GM18951 (cell line): Measurements from ENCODE around the gene DPP6.

Experiments
- POLR2A ChIP-seq: IDR thresholded peaks from 4 replicates; pipeline ENCODE4 v1.6.1; 2011; ENCODE audit warnings: mild to moderate bottlenecking; ENCODE audit not compliant: insufficient read length, insufficient read depth; ENCODE audit errors: extremely low read depth
- in situ Hi-C: fragments of 300-500 bp; cut with MboI; formaldehyde crosslinking; loops from one replicate; pipeline ENCODE4 v1.12.0; 2022; ENCODE audit warnings: low sequenced_read_pairs, mixed read lengths, inconsistent platforms; ENCODE audit not compliant: unreplicated experiment

The DPP6 gene

DNA sequence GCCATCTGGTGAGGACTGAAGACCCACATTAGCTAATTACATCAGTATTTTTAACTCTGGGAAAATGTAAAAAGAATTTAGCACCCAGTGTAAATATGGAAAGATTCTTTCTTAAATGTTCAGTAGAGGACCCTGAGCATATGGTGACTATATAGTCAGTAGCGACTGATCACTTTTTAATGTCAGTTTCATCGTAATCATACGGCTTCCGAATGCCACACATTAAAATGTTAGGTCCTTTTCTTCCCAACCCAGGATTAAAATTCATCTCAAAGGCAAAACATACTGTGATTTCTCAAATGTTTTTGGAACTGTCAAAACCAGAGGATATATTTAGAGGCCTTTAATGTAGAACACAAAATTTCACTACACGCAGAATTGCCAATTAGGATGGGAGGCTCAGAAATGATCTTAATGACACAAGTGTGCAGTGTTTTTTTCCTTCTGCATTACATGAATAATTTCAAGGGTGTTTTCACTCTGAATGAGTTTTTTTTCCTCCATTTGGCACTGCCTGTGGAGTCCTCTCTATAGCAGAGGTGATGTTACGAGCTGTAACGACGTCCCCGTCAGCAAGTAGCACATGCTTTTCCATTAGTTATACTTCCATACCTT is 568.0 kb downstream of the DPP6 start:
- in situ Hi-C loops = no loop called here
- TF ChIP-seq POLR2A = no peak

DNA sequence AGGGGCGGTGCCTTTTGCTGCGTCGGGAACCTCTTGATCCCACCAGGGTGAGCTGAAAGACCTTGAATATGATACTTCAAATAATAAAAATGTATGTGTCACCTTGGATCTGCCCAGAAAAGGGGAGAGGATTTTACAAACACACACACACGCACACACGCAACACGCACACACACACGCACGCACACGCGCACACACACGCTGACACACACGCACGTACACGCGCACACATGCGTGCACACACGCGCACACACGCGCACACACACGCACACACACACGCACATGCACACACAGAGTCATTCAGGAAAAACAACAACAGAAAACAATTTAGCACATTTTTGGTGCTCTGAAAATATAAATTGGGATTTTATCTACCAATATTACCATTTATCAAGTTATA is 571.2 kb downstream of the DPP6 start:
- in situ Hi-C loops = no loop called here
- no peak for TF ChIP-seq POLR2A

DNA sequence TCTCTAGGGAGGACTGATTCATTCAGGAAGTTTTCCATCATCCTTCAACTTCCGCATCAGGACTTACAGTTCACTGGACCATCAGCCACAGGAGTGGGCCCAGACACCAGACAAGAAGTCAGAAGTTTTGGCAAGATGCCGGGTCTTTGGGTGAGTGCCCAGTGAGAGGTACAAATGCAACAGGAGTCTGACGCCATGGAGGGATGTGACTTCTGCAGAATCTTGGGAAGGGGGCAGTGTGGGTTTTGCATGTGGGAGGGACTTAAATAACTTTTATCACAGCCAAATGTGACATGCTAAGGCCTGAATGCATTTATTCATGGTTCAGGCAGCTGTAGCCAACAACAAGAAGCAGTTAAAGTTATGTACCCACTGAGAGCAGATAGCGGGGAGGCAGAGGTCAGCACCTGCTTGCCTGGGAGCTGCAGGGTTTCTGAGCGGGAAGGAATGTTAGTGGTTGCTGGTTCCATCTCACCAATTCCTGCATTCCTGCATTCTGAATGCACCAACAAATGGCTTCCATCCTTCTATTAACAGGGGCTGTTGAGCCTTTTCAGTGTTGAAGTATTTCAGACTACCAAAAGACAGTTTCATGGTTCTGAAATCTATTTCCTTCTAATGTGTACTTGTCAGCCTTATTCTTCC is 575.6 kb downstream of the DPP6 start:
- in situ Hi-C loops = no loop called here
- no peak for TF ChIP-seq POLR2A

- in situ Hi-C loops = no loop called here
- TF ChIP-seq POLR2A = no peak
These were observed 576.4 kb downstream of the DPP6 start for GRCh38 chr7:154628556-154628955.

- in situ Hi-C loops = no loop called here
- TF ChIP-seq POLR2A = no peak
These were observed 579.0 kb downstream of the DPP6 start for GRCh38 chr7:154631162-154631561.

GRCh38 chr7:154633641-154634040 is 581.4 kb downstream of the DPP6 start:
- TF ChIP-seq POLR2A = no peak
- in situ Hi-C loops = no loop called here

DNA sequence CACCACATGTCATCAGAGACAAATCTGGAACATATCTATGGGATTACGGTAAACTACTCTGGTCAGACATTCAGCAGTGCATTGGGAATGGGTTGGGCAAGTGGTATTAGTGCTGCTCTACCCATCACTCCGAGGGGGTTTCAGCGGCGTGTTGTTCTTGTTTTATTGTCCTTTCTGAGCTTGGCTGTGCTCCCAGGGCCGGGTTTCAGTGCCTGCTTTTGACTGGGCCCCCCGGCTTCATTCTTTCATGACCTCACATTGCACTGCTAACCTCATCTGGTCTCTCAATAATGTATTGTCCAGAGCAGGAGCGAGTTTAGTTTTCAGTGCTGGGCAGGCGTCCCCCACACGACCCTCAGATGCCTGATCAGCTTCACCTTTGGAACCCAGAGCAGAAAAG is 586.1 kb downstream of the DPP6 start:
- in situ Hi-C loops = no loop called here
- no peak for TF ChIP-seq POLR2A

DNA sequence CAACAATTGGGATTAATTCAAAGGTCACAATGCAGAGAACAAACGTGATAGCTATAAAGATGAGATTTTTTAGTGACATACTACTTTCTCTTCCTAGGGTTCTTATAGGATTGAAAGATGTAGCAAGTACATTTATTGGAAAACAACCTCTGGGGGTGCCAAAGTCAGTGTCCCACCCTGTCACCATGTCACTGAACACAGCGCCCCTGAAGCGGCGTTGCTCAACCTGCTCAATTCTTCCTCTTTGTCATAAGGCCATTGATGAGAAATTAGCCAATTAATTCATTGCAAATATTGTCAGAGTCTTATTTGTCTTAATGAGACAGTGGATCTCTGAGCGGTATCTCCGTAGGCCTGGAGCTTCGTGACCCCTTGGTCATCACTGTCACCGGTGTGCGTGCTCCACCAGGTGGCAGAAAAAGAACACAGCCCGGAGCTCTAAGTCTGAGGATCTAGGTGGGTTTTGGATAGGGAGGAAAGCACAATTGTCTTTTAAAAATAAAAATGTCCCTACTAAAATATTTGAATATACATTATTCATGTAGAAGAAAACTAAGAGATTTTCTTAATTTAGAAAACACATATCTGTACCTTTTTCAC is 588.2 kb downstream of the DPP6 start:
- in situ Hi-C loops = no loop called here
- TF ChIP-seq POLR2A = no peak

DNA sequence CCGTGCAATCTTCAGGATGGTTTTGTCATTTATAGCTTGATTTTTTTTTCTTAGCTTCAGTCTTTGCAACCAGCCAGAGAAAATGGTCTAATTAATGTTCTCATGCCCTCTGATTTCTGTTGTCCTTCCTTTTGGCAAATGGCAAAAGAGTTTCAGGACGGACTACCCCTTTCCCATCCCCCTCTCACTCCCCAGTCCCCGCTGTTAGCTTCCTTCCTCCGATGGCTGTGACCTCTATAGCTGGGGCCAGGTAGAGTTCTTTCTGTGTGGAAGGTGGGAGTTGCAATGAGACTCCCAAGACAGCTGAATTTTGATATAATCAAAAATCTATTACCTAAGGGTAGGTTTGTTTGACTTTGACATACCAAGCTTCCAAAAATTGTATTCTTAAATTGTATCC is 588.7 kb downstream of the DPP6 start:
- TF ChIP-seq POLR2A = no peak
- in situ Hi-C loops = no loop called here

- TF ChIP-seq POLR2A = no peak
- in situ Hi-C loops = no loop called here
These were observed 592.2 kb downstream of the DPP6 start for GRCh38 chr7:154644366-154644765.

- in situ Hi-C loops = no loop called here
- TF ChIP-seq POLR2A = no peak
These were observed 594.2 kb downstream of the DPP6 start for GRCh38 chr7:154646126-154647013.

DNA sequence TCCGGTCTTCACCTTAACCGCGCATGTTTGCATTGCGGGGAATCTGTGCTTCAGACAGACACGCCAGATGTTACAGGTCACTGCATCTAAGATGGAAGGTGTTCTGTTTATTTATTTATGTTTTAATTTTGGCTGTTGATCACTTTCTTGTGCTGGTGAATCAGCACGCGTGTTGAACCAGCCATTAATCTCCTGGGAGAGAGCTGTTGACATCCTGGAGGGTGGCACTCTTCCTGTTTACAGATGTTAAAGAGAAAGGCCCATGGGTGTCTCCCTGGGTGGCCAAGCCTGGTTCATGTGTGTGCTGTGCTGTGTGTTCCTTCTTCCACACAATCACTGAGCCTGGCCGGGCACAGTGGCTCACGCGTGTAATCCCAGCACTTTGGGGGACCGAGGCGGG is 595.4 kb downstream of the DPP6 start:
- in situ Hi-C loops = no loop called here
- TF ChIP-seq POLR2A = no peak

DNA sequence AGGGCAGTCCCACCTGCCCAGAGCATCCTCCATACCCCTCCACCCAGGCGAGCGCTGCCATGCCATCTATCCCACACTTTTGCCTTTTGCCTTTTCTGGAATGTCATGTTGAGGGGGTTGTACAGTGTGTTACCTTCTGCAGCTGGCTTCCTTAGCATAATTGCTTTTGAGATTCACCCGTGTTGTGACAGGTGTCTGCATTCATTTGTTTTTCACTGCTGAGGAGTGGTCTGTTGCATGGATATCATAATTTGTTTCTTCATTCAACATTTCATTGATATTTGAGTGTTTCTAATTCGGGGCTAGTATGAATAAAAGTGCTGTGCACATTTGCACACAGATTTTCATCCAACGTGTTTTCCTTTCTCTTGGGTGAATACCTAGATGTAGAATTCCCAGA is 596.8 kb downstream of the DPP6 start:
- in situ Hi-C loops = no loop called here
- no peak for TF ChIP-seq POLR2A
